GM21381 (cell line): ENCODE data around the gene ADGRL3.

Experiments
- ATAC-seq: cut with Tn5 transposase; IDR thresholded peaks from one replicate; pipeline ENCODE4 v1.9.1; 2021; ENCODE audit warnings: mild to moderate bottlenecking, moderate library complexity; ENCODE audit not compliant: unreplicated experiment

ADGRL3 gene

GRCh38 chr4:61853041-61853440, 652.9 kb downstream of the ADGRL3 start:
- no peak for ATAC-seq

- no peak for ATAC-seq
Measured at GRCh38 chr4:61860376-61860775, 660.2 kb downstream of the ADGRL3 start.

- no peak for ATAC-seq
Measured at GRCh38 chr4:61864286-61864685, 664.2 kb downstream of the ADGRL3 start.

GRCh38 chr4:61866378-61867030, 666.4 kb downstream of the ADGRL3 start:
- no peak for ATAC-seq

GRCh38 chr4:61872983-61873382, 672.9 kb downstream of the ADGRL3 start:
- ATAC-seq, result no peak

GRCh38 chr4:61877266-61877665, 677.1 kb downstream of the ADGRL3 start:
- ATAC-seq, result no peak

- no peak for ATAC-seq
Measured at GRCh38 chr4:61877893-61878292, 677.8 kb downstream of the ADGRL3 start.

GRCh38 chr4:61882381-61882780, 682.3 kb downstream of the ADGRL3 start:
- ATAC-seq, result no peak

- no peak for ATAC-seq
Measured at GRCh38 chr4:61886131-61886530, 686.0 kb downstream of the ADGRL3 start.

- no peak for ATAC-seq
Measured at GRCh38 chr4:61889117-61889516, 689.0 kb downstream of the ADGRL3 start.

- ATAC-seq, result no peak
Measured at GRCh38 chr4:61890321-61890720, 690.2 kb downstream of the ADGRL3 start.

- no peak for ATAC-seq
Measured at GRCh38 chr4:61891953-61892352, 691.8 kb downstream of the ADGRL3 start.

- no peak for ATAC-seq
Measured at GRCh38 chr4:61896634-61897033, 696.5 kb downstream of the ADGRL3 start.

GRCh38 chr4:61909031-61909430, 708.9 kb downstream of the ADGRL3 start:
- no peak for ATAC-seq

GRCh38 chr4:61911313-61911756, 711.2 kb downstream of the ADGRL3 start:
- ATAC-seq, result no peak

- ATAC-seq, result no peak
Measured at GRCh38 chr4:61913619-61914018, 713.5 kb downstream of the ADGRL3 start.

- ATAC-seq, result no peak
Measured at GRCh38 chr4:61915501-61915900, 715.4 kb downstream of the ADGRL3 start.

- ATAC-seq, result no peak
Measured at GRCh38 chr4:61918507-61918906, 718.4 kb downstream of the ADGRL3 start.

- no peak for ATAC-seq
Measured at GRCh38 chr4:61918987-61919386, 718.9 kb downstream of the ADGRL3 start.

GRCh38 chr4:61919561-61919960, 719.4 kb downstream of the ADGRL3 start:
- ATAC-seq, result no peak

- no peak for ATAC-seq
Measured at GRCh38 chr4:61921920-61922319, 721.8 kb downstream of the ADGRL3 start.

- no peak for ATAC-seq
Measured at GRCh38 chr4:61922766-61923165, 722.6 kb downstream of the ADGRL3 start.

GRCh38 chr4:61923179-61923578, 723.1 kb downstream of the ADGRL3 start:
- ATAC-seq, result no peak
